GM20000 (cell line): ENCODE measurements around the gene SLCO4A1.

Source experiments
- DNase-seq: peaks from one replicate; pipeline ENCODE4 v3.0.0; 2012; ENCODE audit warnings: low spot score
- CTCF ChIP-seq: IDR thresholded peaks from 2 replicates; pipeline ENCODE4 v1.5.1; 2012; ENCODE audit warnings: mild to moderate bottlenecking, control low read depth; ENCODE audit errors: extremely low read depth, missing control alignments

Gene SLCO4A1

GRCh38 chr20:62642051-62642665 is at the start of gene SLCO4A1:
SLCO4A1 (plus strand) TSS chr20:62642503; CDS start chr20:62656455, 13,952 bp downstream.
- DNase-seq: peak; percentile 99
- no peak for TF ChIP-seq CTCF

- DNase-seq: no peak
These were observed 49.7 kb upstream of the SLCO4A1 start for GRCh38 chr20:62592506-62593177.

GRCh38 chr20:62593616-62594015 is 48.7 kb upstream of the SLCO4A1 start:
- DNase-seq: no peak
- no peak for TF ChIP-seq CTCF

More at GRCh38 chr20:62592506-62593177, 49.7 kb upstream of the SLCO4A1 start:
- no peak for TF ChIP-seq CTCF

GRCh38 chr20:62595069-62595468 is 47.2 kb upstream of the SLCO4A1 start:
- no peak for TF ChIP-seq CTCF
- DNase-seq: no peak

GRCh38 chr20:62595491-62595890 is 46.8 kb upstream of the SLCO4A1 start:
- DNase-seq: no peak
- TF ChIP-seq CTCF: no peak

GRCh38 chr20:62596486-62596885 is 45.8 kb upstream of the SLCO4A1 start:
- TF ChIP-seq CTCF: no peak
- no peak for DNase-seq

GRCh38 chr20:62596921-62597320 is 45.4 kb upstream of the SLCO4A1 start:
- DNase-seq: no peak
- TF ChIP-seq CTCF: no peak
